OCI-LY7 (cell line): Measurements from ENCODE around the gene ALG1. TPM values are rescaled to one million over a fixed set of nuclear protein-coding genes. Genes with fewer than 3 reads are reported as not detected.

Source experiments
- BruUV-seq: library from RNA; stranded (reverse); fragments of 400-500 nt; replicated peaks from 2 replicates; lab custom pipeline; 2021; lab: Mats Ljungman, UMichigan
- CTCF ChIA-PET: fragments of 300-600 bp; sonication (Branson Sonifier 250); formaldehyde crosslinking; loops from one replicate; lab custom pipeline; 2022; ENCODE audit warnings: antibody characterized with exemption; ENCODE audit not compliant: unreplicated experiment; lab: Charles Lee
- POLR2A ChIA-PET: fragments of 300-600 bp; sonication (Branson Sonifier 250); formaldehyde crosslinking; loops from one replicate; lab custom pipeline; 2022; ENCODE audit warnings: antibody characterized with exemption; lab: Charles Lee
- DNase-seq: peaks from one replicate; pipeline ENCODE4 v3.0.0-alpha.2; 2015; ENCODE audit warnings: low spot score
- H2AFZ ChIP-seq: fragments of 200-600 bp; sonication (generic), shearing (Covaris generic); 2 replicates; pipeline ENCODE4 v1.6.1; 2014; ENCODE audit warnings: mild to moderate bottlenecking, antibody characterized with exemption, low read length, moderate library complexity
- H3K27ac ChIP-seq: fragments of 200-600 bp; sonication (generic); 2 replicates; pipeline ENCODE4 v1.5.1; 2014; ENCODE audit warnings: mixed run types, low read depth, mild to moderate bottlenecking, moderate library complexity, low read length, inconsistent platforms; ENCODE audit not compliant: poor library complexity, severe bottlenecking
- H3K36me3 ChIP-seq: fragments of 200-600 bp; sonication (generic); 2 replicates; pipeline ENCODE4 v1.6.1; 2014; ENCODE audit warnings: mild to moderate bottlenecking, antibody characterized with exemption, low read length, moderate library complexity, mixed read lengths; ENCODE audit not compliant: insufficient read depth
- H3K4me1 ChIP-seq: fragments of 200-600 bp; sonication (generic); 2 replicates; pipeline ENCODE4 v1.5.1; 2014; ENCODE audit warnings: mild to moderate bottlenecking, low read length; ENCODE audit not compliant: insufficient read depth, poor library complexity, severe bottlenecking
- H3K4me2 ChIP-seq: fragments of 200-600 bp; sonication (generic); 2 replicates; pipeline ENCODE4 v1.6.1; 2014; ENCODE audit warnings: mild to moderate bottlenecking, low read length
- H3K4me3 ChIP-seq: fragments of 200-600 bp; sonication (generic); 2 replicates; pipeline ENCODE4 v1.5.1; 2014; ENCODE audit warnings: mild to moderate bottlenecking, low read depth, low read length; ENCODE audit not compliant: poor library complexity, severe bottlenecking
- H3K79me2 ChIP-seq: fragments of 200-600 bp; sonication (generic); 2 replicates; pipeline ENCODE4 v1.6.1; 2016; ENCODE audit warnings: low read depth, mild to moderate bottlenecking, low read length, moderate library complexity, mixed read lengths; ENCODE audit not compliant: insufficient read depth
- H3K9me2 ChIP-seq: fragments of 200-600 bp; sonication (generic); 2 replicates; pipeline ENCODE4 v1.6.1; 2016; ENCODE audit warnings: mild to moderate bottlenecking, low read length, mixed read lengths; ENCODE audit not compliant: insufficient read depth
- H3K9me3 ChIP-seq: fragments of 200-600 bp; sonication (generic); 2 replicates; pipeline ENCODE4 v1.6.1; 2014; ENCODE audit warnings: mild to moderate bottlenecking, mixed run types, low read length, mixed read lengths
- H4K20me1 ChIP-seq: fragments of 200-600 bp; sonication (generic); 2 replicates; pipeline ENCODE4 v1.6.1; 2014; ENCODE audit warnings: mild to moderate bottlenecking, antibody characterized with exemption, low read length, moderate library complexity, mixed read lengths; ENCODE audit not compliant: insufficient read depth
- CTCF ChIP-seq: fragments of 200-600 bp; sonication (generic); conservative IDR thresholded peaks from 2 replicates; pipeline ENCODE4 v1.5.1; 2014; ENCODE audit warnings: mild to moderate bottlenecking, antibody characterized with exemption, low read length, moderate library complexity, mixed read lengths
- EZH2phosphoT487 ChIP-seq: fragments of 200-600 bp; sonication (generic); IDR thresholded peaks from 2 replicates; pipeline ENCODE4 v1.6.1; 2018; ENCODE audit warnings: low read depth, borderline replicate concordance, mild to moderate bottlenecking, mixed run types, antibody characterized with exemption, low read length, moderate library complexity, mixed read lengths
- intact Hi-C: fragments of 100-400 bp; cut with micrococcal nuclease; formaldehyde crosslinking; loops from one replicate; pipeline ENCODE4 v1.10.0; 2022; ENCODE audit not compliant: unreplicated experiment
- total RNA-seq, 2 experiments: library from RNA; depleted of rRNA in 1 of 2; stranded (reverse); fragments of >200 nt in 1 of 2; shearing (Covaris generic) in 1 of 2; gene quantifications; 2 replicates each; pipeline ENCODE4 v1.2.3, GENCODE V29; 2014 to 2022

The ALG1 gene
- total RNA-seq, 2 experiments from 2014 or later: 13.7 to 23.1 TPM

GRCh38 chr16:5041600-5042133, 30.0 kb upstream of the ALG1 start:
- BruUV-seq: no TSS peak
- no peaks in the 10 kb centered on the region for H3K36me3 ChIP-seq
- H3K9me2 ChIP-seq: no peaks in the 10 kb centered on the region
- ChIA-PET POLR2A (no interaction called here), CTCF (no interaction called here)
- H3K4me3 ChIP-seq: no peak overlapping the region
- intact Hi-C loops: no loop called here
- no peaks in the 10 kb centered on the region for H3K4me1 ChIP-seq
- no peaks in the 10 kb centered on the region for H3K79me2 ChIP-seq
- H2AFZ ChIP-seq: no peak overlapping the region
- H3K27ac ChIP-seq: no peak overlapping the region
- no peaks in the 10 kb centered on the region for H4K20me1 ChIP-seq
- TF ChIP-seq EZH2phosphoT487: no peak
- no peak for TF ChIP-seq CTCF
- no peaks in the 10 kb centered on the region for H3K9me3 ChIP-seq
- no peak for DNase-seq
- H3K4me2 ChIP-seq: no peak overlapping the region

- CTCF ChIA-PET: no interaction called here
- no TSS peak for BruUV-seq
Observed at GRCh38 chr16:5042574-5043171, 29.0 kb upstream of the ALG1 start.

More at GRCh38 chr16:5042574-5043171, 29.0 kb upstream of the ALG1 start:
- H3K79me2 ChIP-seq: no peaks in the 10 kb centered on the region
- H3K9me3 ChIP-seq: no peaks in the 10 kb centered on the region
- TF ChIP-seq CTCF (no peak), EZH2phosphoT487 (no peak)
- intact Hi-C loops: no loop called here
- H3K4me1 ChIP-seq: no peaks in the 10 kb centered on the region
- no peaks in the 10 kb centered on the region for H3K9me2 ChIP-seq
- H3K4me2 ChIP-seq: no peak overlapping the region
- no peak overlapping the region for H3K4me3 ChIP-seq
- no peaks in the 10 kb centered on the region for H3K36me3 ChIP-seq
- H4K20me1 ChIP-seq: no peaks in the 10 kb centered on the region
- DNase-seq: no peak
- H2AFZ ChIP-seq: no peak overlapping the region
- no peak overlapping the region for H3K27ac ChIP-seq
- POLR2A ChIA-PET: no interaction called here
